ENCODE measurements around the gene DEUP1.
"Not testable (repeated sequence)": the region's sequence is repeated elsewhere in the genome, so short reads cannot be mapped to it uniquely, and the experiment has no call there.

The DEUP1 gene

DNA sequence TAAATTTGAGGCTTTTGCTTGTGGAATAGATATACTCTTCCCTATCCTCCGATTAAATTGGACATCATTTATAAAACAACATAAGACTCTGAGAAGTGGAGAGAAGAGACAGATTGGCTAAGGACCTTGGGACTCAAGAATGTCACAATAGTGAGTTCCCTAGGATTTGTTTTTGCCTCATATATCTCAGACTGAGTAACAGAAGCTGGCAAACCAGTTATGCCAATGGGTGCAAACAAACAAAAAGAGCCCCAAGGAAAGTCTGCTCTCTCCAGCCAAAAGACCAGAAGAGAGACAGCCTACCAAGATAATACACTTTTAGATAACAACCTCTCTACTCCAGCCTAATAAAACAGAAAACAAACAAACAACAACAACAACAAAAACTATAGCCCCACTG, 28.9 kb downstream of the DEUP1 start:
- DNase-seq, result no peak

DNA sequence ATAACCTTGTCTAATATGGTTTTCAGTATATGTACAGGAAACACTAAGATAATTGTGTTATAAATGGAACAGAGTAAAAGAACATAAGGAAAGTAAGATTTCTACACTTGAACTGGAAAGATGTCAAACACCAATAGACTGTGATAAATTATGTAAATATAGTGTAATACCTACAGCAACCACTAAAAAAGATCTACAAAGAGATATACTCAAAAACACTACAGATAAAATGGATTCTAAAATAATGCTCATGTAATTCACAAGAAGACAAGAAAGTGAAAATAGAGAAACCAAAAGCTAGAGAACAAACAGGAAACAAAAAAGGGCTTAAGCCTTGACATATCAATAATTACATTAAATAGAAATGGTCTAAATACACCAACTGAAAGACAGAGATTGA, 30.9 kb downstream of the DEUP1 start:
- DNase-seq, result no peak

DNA sequence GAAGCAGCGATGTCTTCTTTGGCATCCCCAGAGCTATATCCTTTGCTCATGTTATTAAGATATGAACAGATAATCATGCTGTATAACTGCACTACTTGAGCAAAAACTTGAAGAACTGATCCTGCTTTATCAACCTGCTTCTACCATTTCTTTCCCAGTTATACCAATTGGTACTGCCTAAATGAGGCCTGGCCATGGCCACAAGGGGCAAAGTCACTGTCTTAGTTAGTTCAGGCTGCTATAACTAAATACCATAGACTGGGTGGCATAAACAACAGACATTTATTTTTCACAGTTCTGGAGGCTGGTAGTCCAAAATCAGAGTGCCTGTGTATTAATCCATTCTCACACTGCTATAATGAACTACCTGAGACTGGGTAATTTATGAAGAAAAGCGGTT, 37.5 kb downstream of the DEUP1 start:
- DNase-seq, result no peak

DNA sequence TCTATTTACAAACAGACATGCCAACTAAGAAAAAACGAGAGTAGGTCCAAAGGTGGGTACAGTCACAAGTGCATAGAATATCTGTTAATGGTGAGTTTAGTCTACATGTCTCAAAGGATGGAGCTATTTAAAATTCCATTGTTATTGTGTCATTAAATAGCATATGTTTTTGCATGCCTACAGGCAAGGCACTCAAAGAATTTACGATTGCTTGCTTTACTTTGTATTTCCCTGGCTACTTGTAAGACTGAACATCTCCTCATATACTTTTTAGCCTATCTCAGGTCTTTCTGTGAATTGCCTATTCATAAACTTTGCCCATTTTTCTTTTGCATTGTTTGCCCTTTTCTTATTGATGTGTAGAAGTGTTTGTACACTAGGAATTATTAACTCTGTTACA, 39.7 kb downstream of the DEUP1 start:
- DNase-seq, result peak; percentile 59

DNA sequence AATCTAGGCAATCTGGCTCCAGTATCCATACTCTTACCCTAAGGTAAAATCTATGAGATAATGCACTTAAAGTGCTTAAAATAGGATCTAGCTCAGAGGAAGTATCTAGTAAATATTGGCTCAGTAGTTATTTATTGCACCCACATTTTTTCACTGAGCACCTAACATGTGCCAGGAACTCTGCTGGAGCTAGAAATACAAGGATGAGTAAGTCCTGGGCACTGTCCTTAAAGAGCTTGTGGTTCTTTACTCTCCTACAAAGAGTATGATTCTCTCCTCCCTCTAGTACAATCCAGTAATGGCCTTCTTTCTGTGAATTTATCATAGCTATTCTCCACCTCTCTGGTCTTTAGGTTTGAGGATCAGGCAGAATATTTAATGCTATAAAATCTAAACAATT, 59.2 kb downstream of the DEUP1 start:
- DNase-seq, result no peak

DNA sequence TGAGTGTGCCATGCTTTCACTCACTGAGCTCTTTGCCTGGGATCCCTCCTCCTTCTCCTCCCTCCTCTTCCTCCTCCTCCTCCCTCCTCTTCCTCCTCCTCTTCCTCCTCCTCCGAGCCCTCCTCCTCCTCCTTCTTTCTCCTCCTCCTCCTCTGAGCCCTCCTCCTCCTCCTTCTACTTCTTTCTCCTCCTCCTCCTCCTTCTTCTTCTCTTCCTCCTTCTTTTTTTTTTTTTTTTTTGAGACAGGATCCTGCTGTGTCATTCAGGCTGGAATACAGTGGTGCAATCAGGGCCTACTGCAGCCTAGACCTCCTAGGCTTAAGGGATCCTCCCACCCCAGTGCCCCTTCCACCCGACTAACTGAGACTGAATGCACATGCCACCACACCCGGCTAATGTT, 62.3 kb downstream of the DEUP1 start:
- peak; percentile 2 for DNase-seq

DNA sequence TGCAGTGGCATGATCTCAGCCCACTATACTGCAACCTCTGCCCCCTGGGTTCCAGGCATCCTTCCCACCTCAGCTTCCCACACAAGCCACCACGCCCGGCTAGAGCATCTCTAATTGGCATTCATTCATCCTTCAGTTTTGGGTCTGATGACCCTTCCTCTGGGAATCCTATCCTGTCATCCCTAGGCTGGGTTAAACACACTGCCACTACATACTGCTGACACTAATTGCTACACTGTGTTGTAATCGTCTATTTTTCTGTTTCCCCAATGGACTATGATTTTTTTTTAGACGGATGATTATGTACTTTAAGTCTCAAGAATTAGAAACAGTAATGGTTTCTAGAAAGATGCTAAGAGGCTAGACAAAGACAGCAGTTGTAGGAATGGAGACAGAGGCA, 62.8 kb downstream of the DEUP1 start:
- DNase-seq, result no peak

DNA sequence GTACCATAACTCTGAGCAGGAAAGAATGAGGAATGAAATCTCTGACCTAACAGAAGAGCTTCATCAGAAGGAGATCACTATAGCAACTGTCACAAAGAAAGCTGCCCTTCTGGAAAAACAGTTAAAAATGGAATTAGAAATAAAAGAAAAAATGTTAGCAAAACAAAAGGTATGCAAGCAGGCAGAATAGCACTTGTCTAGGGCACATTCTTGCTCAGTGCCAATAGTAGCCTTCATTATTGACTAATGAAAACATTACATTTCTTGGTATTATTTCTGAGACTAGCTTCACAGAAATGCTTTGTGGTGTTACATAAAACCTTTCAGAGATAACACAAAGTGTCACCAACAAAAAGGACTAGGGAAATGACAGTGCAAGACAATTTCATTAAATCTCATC, 63.9 kb downstream of the DEUP1 start:
- DNase-seq, result no peak

DNA sequence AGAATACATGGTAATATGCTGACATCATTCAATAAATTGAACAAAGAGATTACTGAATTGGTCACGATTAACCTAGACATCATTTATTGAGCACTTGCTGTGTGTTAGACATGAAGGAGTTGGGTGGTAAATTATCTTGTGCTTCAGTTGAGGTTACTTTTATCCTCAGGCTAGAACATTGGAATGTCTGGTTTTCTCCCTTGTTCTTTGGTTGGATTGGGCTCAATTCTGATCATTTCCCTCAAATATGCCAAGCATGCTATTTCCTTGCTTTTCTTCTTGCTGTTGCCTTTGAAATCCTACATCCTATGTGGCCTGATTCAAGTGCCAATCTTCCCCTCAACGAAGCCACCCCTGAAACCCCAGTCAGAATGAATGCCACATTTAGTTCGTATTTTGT, 65.8 kb downstream of the DEUP1 start:
- DNase-seq, result peak; percentile 75

DNA sequence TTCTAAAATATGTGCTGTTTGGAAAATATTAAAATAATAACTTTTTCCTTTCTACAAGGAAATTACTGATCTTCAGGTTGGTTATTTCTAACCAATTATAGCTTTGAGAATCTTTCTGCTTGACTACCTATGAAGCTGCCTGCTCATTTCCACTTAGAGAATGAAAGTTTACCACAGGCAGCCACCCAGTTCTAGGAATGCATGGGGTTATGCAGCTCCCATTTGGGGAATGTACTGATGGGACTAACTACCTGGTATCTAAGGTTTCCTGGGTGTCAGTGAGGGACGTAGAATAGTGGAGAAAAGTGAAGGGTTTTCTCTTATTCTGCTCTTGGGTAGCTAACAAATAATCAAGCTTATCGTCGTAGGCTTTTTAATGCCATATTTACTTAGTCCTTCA, 73.4 kb downstream of the DEUP1 start:
- DNase-seq, result no peak

DNA sequence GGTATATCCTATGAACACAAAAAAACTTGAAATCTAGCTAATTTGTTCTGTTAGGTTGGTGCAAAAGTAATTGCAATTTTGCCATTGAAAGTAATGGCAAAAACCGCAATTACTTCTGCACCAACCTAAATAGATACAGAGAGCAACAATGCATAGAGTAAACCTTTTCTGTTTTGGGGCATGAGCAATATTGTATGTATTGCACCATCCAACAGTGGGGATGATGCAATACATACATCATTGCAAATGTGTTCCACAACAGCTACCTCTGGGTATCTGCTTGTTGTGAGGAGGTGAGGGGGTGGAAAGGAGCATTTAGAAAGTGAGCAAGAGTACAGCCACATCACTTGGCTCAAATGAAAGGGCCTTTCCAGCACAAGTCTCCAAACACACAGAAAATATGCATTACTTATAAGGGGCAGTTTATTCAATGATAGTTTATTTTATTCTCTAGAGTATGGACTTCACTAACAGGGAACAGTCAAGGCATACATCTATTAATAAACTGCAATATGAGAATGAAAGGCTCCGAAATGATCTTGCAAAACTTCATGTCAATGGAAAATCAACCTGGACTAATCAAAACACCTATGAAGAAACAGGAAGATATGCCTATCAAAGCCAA, 77.3 kb downstream of the DEUP1 start:
- DNase-seq, result peak; percentile 6

DNA sequence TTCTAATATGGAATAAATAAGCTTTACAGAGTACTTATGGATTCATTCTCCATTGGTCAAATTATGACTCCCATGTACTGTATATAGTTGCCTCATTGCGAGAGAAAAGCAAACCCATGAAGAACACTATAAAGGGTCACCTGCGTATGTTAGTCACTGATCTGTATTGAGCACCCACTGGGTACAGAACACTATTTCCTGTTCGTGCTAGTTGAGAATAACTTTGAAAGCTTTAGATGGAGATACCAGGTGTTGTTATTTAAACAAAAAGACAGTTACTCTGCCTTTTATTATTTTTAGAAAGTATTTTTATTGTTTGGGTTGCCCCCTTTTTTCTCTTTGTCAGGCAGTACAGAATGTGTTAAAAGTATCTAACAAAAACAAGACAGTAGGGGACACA, 79.9 kb downstream of the DEUP1 start:
- DNase-seq, result no peak

DNA sequence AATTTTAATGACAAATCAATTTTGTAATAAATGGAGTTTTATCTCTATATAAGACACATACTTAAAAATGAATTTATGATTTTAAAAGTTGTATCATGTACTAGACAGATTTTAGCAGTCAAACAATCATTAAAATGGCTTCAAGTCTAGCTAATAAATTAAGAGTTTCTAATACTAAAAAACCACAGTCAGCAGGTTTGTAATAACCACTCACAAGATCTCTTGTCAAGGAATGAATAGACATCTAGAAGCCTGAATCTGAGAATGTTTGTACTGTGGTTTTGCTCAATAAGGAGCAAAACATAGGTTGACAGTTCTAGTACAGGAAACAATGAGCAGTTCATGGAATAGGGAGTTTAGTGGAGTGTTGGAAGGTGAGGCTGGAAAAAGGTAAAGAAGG, 81.2 kb downstream of the DEUP1 start:
- no peak for DNase-seq

DNA sequence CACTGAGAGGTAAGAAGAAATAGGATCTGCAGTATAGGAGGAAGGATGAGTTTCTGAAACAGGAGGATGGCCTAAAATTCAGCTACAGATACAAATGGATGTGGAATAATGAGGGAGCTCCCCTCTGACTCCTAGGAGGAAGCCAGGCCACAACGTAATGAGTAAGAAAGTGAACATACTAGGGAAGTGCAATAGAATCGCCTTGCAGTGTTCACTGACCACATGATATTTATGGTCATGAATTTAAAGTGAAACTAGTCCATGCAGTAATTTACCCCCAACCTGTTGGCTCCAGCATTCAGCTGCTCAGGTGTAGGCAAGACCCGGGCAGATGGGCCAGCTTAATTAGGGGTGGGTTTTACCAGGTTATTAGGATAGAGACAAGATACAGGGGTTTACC, 101.7 kb downstream of the DEUP1 start:
- DNase-seq, result no peak

DNA sequence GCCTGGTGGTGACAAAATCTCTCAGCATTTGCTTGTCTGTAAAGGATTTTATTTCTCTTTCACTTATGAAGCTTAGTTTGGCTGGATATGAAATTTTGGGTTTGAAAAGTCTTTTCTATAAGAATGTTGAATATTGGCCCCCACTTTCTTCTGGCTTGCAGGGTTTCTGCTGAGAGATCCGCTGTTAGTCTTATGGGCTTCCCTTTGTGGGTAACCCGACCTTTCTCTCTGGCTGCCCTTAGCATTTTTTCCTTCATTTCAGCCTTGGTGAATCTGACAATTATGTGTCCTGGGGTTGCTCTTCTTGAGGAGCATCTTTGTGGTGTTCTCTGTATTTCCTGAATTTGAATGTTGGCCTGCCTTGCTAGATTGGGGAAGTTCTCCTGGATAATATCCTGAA, 112.7 kb downstream of the DEUP1 start:
- not testable (repeated sequence) for DNase-seq

DNA sequence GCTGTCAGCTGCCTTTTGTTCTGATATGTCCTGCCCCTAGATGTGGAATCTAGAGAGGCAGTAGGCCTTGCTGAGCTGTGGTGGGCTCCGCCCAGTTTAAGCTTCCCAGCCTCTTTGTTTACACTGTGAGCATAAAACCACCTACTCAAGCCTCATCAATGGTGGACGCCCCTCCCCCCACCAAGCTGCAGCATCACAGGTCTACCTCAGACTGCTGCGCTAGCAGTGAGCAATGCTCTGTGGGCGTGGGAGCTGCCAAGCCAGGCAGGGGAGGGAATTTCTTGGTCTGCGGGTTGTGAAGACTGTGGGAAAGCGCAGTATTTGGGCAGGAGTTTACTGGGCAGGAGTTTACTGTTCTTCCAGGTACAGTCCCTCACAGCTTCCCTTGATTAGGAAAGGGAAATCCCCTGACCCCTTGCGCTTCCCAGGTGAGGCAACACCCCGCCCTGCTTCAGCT, 114.1 kb downstream of the DEUP1 start:
- no peak for DNase-seq

DNA sequence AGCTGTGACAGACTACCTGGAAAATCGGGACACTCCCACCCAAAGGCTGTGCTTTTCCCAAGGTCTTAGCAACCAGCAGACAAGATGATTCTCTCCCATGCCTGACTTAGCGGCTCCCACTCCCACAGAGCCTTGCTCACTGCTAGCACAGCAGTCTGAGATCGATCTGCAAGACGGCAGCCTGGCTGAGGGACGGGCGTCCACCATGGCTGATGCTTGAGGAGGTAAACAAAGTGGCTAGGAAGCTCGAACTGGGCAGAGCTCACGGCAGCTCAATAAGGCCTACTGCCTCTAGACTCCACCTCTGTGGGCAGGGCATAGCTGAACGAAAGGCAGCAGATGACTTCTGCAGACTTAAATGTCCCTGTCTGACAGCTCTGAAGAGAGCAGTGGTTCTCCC, 127.7 kb downstream of the DEUP1 start:
- no peak for DNase-seq

DNA sequence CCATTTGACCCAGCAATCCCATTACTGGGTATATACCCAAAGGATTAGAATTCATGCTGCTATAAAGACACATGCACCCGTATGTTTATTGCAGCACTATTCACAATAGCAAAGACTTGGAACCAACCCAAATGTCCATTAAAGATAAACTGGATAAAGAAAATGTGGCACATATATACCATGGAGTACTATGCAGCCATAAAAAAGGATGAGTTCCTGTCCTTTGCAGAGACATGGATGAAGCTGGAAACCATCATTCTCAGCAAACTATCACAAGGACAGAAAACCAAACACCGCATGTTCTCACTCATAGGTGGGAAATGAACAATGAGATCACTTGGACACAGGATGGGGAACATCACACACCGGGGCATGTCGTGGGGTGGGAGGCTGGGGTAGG, 133.1 kb downstream of the DEUP1 start:
- DNase-seq, result not testable (repeated sequence)

DNA sequence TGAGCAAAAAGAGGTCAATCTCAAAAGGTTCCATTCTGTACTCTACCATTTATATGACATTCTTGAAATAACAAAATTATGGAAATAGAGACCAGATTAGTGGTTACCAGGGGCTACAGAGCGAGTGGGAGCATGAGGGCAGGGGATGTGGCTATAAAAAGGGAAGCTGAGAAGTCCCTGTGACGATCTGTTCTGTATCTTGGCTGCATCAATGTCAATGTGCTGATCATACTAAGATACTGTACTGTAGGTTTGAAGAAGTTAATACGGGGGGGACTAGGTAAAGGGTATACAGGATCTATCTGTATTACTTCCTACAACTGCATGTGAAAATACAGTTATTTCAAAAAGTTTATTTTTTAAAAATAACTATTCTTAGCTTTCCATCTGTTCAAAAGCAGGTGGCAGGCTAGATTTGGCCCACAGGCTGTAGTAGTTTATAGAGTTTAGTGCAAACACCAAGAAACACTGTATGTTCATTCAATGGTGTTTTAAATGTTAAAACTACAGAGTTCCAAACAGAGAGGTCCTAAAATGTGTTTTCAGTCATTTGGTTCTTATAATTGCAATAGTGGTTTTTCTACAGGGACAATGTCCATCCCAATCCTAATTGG, 134.5 kb downstream of the DEUP1 start:
- no peak for DNase-seq

DNA sequence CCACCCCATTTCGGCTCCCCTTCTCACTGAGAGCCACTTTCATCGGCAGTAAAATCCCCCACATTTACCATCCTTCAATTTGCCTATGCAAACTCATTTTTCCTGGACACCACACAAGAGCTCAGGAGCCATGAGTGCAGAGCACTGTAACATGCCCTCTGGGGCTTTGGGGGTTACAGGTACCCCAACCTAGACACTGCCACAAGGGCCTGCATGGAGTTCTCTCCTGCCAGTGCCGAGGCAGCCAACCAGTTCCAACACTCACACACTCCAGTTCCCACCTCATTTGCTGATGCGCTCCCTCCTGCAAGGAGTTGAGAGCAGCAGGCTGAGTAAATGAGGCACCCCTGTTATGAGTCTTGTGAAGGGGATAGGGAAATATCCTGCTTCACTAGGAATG, 136.5 kb downstream of the DEUP1 start:
- no peak for DNase-seq

DNA sequence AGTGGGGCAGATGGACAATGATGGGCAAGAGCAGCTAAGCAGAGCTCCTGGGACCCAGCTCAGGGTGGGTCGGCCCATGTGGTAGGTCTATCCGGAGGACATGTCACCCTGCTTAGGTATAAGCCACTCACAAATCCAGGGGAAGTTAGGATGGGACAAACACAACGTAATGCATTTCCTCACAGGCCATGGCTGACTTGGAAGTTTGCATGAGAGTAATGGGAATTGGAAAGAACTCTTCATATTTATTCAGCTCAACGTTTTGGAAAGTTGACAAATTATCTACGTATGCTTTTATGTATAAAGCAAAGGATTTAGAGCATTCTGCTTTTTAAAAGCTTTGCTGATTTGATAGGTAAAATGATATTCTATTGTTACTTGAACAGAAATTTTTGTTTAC, 137.7 kb downstream of the DEUP1 start:
- DNase-seq, result no peak

DNA sequence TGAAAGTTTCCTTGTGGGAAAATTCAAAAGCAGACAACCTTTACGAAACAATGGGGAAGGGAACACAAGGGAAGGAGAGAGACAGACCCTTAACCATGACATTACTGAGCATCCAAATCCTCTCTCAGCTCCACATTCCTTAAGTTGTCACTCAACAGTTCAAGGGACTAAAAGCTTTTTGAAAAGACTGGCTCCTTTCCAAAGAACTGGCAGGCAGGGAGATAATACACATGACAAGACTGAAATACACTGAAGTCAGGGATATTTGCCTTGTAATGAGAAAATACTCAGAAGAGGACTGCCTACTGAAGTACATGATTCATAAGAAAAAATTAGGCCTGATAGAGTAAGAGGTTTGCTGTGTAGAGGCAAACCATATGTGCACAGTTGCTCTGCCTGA, 143.6 kb downstream of the DEUP1 start:
- DNase-seq, result no peak

DNA sequence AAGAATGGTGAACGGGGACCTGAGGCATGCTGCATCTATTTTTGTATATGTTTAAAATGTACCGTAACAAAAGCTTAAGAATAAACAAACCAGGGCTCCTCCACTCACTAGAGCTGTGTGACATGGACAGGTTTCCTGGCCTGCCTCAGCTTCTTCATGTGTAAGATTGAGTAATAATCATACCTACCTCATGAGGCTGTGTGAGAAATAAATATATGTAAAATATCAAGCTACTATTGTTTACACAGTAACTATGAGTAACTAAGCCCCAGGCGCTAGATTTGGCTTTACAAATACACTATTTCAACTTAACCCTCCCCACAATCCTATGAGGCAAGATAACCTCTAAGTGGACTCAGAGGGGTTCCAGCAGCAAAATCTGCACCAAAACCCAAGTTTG, 146.3 kb downstream of the DEUP1 start:
- DNase-seq, result no peak

DNA sequence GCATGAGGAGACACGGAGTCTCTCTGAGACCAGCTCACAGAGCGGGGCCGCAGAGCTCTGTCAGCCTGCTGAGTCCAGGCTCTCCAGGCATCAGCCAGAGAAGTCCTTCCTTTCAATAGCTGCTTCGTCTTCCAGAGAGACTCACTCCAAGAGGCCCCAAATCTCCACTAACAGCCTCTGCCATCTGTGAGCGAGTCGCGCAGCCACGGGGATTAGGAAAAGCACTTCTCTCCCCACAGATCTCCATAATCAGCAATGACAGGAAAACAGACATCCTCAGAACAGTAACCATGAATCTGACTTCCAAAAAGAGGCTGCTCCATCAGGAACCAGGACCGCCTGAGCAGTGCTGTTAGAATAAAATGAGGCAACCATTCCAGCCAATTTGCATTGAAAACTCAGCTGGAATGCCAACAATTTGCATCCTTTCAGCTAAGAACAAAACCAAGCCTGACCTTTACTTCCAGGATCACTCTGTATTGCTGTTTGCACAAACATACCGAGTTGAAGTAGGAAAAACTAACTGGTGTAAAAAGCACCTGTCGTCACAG, 147.2 kb downstream of the DEUP1 start:
- no peak for DNase-seq

DNA sequence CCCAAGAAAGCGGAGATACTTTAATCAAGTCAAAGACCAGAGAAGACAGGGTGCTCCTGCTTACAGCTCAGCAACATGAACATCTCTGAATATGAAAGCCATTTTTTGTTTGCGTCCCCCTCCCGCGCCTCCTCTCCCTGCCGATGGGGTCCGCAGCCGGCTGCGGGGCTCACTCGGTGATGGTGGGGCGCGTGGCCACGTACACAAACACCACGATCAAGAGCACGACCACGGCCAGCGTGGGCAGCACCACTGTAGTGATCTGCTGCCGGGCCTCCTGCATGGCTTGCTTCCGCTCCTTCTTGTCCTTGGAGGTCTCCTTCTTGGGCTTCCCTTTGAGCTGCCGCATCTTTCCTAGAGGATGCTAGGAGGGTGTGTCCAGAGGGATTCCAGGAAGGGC, 148.3 kb downstream of the DEUP1 start:
- DNase-seq, result no peak
